Effector CD8-positive, alpha-beta T cell (primary cell): Measurements from ENCODE around the gene CEPT1.

ENCODE experiments used
- DNase-seq: peaks from one replicate; lab custom pipeline; 2025; lab: John Stamatoyannopoulos, UW

CEPT1 gene

GRCh38 chr1:111227851-111228747 is 88.1 kb downstream of the CEPT1 start:
- no peak for DNase-seq

GRCh38 chr1:111228748-111229126 is 88.7 kb downstream of the CEPT1 start:
- DNase-seq, result no peak

GRCh38 chr1:111232134-111232533 is 92.1 kb downstream of the CEPT1 start:
- DNase-seq, result no peak

GRCh38 chr1:111234258-111234657 is 94.2 kb downstream of the CEPT1 start:
- DNase-seq, result no peak
